ENCODE data around the gene DCC.
A peak's percentile ranks its signal among the peaks of the same experiment; 100 is the strongest.

Gene DCC

GRCh38 chr18:52715991-52716390 lies 376.0 kb downstream of the DCC start:
- no peak for DNase-seq

GRCh38 chr18:52716973-52717372 lies 377.0 kb downstream of the DCC start:
- no peak for DNase-seq

- DNase-seq: no peak
These were observed 382.9 kb downstream of the DCC start for GRCh38 chr18:52722904-52723303.

DNA sequence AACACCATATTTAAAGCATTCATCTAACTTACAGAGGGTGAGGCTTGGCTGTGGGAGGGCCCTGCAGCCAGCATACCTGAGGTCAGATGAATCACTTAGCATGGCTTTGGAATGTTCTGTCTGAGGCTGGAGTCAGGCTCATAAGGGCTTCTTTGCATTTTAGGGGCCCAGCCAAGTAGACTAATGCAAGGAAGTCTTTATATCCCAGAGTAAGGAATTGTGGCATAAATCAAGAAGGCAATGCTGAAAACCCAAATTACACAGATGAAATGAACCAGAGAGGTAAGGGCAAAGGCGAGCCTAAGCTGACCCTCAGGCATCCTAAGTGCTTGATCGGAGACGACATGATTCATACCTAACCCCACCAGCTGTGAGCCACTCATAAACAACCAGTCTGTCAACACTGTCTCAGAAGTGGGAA lies 383.6 kb downstream of the DCC start:
- DNase-seq: no peak

GRCh38 chr18:52730972-52731619 lies 391.1 kb downstream of the DCC start:
- no peak for DNase-seq

DNA sequence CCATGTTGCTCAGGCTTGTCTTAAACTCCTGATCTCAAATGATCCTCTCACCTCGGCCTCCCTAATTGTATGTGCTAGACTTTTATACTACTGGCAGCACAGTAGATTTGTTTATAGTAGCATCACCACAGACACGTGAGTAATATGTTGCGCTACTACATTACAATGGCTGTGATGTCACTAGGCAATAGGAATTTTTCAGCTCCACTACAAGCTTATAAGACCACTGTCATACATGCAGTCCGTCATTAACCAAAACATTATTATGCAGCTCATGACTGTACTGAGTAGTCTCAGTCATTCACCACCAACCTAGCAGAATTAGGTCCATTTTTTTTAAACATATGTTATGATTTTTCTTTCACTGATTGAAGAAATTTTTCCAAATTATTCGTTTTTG lies 398.9 kb downstream of the DCC start:
- DNase-seq: no peak

GRCh38 chr18:52746986-52747385 lies 407.0 kb downstream of the DCC start:
- DNase-seq: no peak

- no peak for DNase-seq
These were observed 407.9 kb downstream of the DCC start for GRCh38 chr18:52747869-52748268.

DNA sequence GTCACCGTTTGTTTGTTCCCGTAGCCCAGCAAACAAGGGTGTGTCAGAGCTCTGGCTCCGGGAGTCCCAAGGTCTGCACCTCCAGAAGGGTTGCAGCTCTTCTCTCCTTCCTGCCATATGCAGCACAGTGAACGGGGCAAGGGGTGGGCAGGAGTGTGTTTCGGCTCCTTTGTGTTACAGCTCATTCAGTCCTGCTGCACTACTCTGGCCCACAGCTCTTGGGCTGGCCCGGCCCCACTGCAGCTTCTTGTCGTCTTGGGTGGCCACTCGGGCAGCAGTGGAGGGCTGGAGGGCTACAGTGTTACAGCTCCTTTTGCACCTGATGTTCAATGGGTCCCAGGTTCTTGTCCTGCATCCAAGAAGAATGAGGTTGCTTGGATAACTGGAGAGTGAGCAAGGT lies 408.3 kb downstream of the DCC start:
- DNase-seq: no peak

- DNase-seq: no peak
These were observed 409.5 kb downstream of the DCC start for GRCh38 chr18:52749542-52749941.

GRCh38 chr18:52750995-52751394 lies 411.0 kb downstream of the DCC start:
- no peak for DNase-seq

- peak; percentile 10 for DNase-seq
These were observed 424.3 kb downstream of the DCC start for GRCh38 chr18:52764316-52764715.

DNA sequence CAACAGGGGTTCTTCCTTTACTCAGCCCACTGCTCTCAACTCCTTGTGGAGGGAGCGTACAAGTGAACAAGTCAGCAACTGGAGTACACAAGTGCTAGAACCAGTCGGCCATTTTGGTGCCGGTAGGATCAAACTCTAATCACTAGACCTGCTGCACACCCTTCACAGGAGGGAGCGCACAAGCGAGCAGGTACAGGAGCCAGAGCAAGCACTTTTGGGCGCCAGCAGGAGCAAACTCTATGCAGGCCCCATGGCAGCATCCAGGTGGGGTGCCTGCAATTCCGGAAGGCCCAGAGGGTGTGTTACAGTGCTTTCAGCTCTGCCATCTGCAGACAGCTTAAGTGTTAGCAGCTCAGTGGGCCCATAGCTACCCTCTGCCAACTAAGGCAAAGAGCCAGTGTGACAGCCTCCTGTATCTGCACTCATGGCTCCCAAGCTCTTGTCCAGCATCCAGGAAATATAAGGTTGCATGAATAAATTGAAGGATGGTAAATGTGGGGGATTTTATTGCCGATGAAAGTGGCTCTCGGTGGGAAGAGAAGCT lies 426.1 kb downstream of the DCC start:
- peak; percentile 60 for DNase-seq

- no peak for DNase-seq
These were observed 441.1 kb downstream of the DCC start for GRCh38 chr18:52781113-52781512.

DNA sequence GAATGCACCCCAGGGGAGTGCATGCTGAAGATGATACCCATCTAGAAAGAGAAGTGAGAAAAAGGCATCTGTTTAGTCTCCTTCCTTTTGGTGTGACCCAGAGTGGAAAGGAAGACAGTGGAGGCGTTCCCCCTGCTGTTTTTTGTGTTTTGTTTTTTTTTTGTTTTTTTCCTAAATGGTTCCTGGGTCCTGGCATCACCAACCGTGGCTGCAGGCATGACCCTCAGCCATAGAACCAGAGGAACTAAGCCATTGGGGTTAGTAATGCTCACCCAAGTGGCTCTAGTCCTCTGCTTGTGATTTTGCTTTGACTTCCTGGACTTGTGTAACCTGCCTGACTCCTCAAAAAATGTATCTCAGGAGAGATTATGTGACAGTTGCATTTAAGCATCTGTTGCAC lies 451.3 kb downstream of the DCC start:
- no peak for DNase-seq

- no peak for DNase-seq
These were observed 472.8 kb downstream of the DCC start for GRCh38 chr18:52812834-52813233.

DNA sequence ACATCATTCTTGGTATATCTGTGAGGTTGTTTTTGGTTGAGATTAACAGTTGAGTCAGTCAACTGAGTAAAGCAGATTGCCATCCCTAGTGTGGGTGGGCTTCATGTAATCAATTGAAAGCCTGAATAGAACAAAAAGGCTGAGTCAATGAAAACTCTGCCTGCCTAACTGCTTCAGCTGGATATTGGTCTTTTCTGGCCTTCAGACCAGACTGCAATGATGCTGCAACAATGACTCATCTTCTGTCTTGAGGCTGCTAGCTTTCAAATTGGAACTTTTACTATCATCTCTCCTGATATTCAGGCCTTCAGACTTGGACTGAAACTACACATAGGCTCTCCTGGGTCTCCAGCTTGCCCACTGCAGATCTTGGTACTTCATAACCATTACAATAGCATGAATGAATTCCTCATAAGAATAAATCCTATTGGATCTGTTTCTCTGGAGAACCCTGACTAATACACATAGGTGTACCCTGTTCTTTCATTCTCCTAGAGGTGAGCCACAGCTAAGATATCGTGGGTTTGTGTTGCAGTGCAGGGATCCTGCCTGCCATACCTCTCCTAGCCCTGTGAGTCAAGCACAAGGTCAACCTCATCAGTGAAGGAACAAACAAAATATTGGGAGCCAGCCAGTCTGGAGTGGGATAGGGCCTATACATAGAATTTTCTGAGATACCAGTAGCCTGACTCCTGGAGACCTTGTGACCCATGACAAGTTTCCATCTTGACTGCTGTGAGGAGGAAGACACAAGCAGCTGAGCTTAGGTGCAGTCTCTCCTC lies 473.8 kb downstream of the DCC start:
- no peak for DNase-seq

DNA sequence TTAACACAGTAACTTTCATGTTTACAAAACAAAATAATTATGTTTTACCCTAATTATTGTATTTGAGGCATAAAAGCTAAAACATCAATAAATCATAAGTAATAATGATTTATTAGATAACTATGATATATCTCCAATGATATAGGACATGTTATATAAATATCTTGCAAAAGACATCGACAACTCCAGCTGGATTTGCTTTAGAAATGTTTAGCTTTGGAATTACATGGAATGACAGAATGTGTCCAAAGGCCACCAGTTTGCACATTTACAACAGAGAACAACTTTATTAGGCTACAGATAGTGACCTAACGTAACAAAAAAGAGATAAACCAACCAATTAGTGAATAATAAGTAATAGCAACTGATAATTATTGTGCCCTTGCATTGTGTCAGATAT lies 475.7 kb downstream of the DCC start:
- DNase-seq: no peak

DNA sequence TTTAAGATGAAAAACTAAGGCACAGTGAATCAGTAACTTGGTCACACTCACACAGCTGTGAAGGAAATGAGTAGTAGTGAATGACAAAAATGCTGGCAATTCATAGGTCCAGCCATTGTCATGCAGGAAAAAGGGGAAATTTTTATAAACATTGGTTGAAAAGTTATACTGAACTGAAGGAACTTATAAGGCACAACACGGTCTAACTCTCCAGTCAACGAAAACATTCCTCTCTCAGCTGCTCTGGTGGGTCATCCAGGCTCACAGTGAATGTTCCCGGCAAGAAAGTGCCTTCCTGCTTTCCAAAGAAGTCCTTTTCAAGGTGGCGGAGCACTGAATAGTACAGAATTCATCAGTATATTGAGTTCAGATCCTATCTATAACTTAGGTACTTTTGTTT lies 476.1 kb downstream of the DCC start:
- no peak for DNase-seq

DNA sequence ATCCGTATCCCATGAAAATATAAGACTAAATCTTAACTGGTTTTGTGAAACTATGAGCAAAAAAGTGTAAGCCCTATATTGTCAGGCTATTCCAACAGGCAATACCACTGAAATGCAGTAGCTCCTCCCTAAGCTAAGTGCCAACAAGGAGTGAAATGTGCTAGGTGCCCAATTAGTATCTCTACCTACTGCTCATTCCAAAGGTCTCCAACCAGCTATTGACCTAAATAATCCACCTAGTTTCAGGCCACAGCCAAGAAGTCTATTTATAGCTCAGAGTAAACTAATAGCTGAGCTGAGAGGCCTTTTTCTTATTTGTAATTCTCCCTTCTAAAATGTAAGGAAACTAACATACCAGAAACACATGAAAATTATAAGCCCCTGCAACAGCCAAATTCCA lies 482.2 kb downstream of the DCC start:
- DNase-seq: no peak

DNA sequence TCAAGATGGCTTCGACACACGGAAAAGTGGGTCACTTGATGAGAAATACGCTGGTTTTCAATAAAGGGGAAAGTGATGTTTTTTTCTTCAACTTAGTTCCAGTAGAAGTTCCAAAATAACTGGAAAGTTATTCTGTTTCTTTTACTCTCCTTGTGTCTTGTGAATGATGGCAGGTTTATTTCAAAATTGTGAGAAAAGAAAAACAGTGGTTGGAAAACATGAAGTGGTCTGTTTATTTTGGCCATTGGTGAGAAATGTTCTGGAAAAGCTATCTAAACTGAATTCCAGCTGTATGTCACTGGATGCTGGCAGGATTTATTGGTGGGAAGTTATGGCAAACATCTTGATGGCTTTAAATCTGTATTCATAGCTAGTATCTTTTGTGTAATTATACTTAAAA lies 484.1 kb downstream of the DCC start:
- DNase-seq: no peak

GRCh38 chr18:52826994-52827393 lies 487.0 kb downstream of the DCC start:
- DNase-seq: no peak

DNA sequence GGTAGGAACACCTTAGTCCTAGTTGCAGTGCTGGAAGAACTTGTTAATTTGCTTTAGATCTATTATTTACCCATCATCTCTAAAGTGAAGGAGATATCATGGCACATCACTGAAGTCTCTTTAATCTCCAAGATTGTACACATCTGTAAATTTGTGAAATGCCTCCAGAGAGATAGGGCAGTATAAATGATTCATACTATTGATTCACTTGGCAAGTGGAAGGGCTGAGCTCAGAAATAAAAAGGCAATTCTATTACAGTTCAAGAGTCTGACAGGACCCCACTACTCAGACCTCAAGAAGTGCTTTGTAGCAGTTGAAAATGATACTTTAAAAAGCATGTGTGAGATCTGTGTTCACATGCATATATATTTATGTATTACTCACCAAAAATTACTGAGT lies 489.3 kb downstream of the DCC start:
- DNase-seq: no peak

- no peak for DNase-seq
These were observed 489.9 kb downstream of the DCC start for GRCh38 chr18:52829876-52830405.
